HG03025 (cell line): ENCODE data around the gene SYT9.

Experiments
- ATAC-seq: cut with Tn5 transposase; IDR thresholded peaks from one replicate; pipeline ENCODE4 v1.9.1; 2021; ENCODE audit warnings: mild to moderate bottlenecking, moderate library complexity; ENCODE audit not compliant: unreplicated experiment, low FRiP score

The SYT9 gene

GRCh38 chr11:7272373-7272772 lies 20.7 kb downstream of the SYT9 start:
- no peak for ATAC-seq

DNA sequence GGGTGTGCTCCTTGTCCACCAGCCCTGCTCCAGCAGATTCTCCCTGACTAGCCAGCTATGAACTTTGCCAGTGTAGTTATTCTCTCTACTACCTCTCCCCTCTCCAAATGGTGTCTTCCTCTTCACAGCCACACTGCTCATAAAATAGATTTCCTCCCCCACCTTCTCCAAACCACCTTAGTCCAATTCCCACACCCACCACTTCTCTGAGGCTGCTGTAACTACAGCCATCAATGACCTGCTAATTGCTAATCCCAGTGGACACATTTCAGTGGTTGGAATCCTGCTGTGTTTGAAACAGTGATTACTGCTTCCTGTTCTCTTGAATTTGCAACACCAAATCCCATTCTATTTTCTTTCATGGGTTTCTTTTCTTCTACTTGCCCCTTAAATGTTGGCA lies 23.4 kb downstream of the SYT9 start:
- no peak for ATAC-seq

GRCh38 chr11:7278314-7278917 lies 26.7 kb downstream of the SYT9 start:
- no peak for ATAC-seq

- ATAC-seq, result no peak
Measured at GRCh38 chr11:7279676-7280075, 28.0 kb downstream of the SYT9 start.

DNA sequence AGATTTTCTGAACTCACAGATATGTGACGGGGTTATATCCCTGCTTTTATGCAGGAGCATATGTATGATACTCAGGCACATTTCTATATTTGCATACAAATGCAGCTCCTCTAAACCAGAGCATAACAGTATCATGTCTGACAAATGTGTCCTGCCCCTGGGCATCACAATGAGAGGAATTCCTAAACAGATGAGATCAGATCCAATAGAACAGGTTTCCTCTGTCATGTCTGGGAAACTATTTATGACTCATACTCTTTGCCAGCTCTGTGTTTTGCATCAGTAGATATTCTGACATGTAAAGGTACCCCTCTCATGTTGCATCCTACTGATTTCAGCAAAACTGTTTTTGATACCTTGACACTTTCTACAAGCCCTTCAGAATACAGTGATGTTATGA lies 29.4 kb downstream of the SYT9 start:
- no peak for ATAC-seq

GRCh38 chr11:7281809-7282208 lies 30.1 kb downstream of the SYT9 start:
- no peak for ATAC-seq

DNA sequence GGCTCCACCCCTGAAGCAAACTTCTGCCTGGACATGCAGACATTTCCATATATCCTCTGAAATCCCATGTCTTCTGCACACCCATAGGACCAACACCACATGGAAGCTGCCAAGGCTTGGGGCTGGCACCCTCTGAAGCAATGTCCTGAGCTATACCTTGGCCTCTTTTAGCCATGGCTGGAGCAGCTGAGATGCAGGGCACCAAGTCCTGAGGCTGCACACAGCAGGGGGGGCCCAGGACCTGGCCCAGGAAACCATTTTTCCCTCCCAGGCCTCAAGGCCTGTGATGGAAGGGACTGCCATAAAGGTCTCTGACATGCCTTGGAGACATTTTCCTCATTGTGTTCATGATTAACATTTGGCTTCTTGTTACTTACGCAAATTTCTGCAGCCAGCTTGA lies 34.5 kb downstream of the SYT9 start:
- ATAC-seq, result no peak

GRCh38 chr11:7291100-7291829 lies 39.6 kb downstream of the SYT9 start:
- ATAC-seq, result no peak

DNA sequence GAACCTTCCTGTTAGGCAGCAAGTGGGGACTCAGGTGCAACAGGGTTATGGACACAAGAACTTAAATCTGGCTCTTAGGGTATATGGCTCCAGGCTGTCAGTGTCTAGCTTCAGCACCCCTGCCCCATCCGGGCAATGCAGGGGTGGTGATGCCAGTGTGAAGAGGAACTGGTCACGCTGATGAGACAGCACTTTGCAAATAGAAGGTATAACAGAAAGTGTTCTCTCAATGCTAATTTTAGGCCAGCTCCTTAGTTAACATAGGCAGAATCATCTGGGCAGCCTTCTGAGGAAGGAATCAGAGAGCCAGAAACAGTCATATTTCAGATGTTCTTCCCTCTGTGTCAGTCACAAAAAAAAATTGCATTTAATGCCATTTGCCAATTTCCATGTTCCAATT lies 41.2 kb downstream of the SYT9 start:
- no peak for ATAC-seq

GRCh38 chr11:7299393-7299792 lies 47.7 kb downstream of the SYT9 start:
- no peak for ATAC-seq

DNA sequence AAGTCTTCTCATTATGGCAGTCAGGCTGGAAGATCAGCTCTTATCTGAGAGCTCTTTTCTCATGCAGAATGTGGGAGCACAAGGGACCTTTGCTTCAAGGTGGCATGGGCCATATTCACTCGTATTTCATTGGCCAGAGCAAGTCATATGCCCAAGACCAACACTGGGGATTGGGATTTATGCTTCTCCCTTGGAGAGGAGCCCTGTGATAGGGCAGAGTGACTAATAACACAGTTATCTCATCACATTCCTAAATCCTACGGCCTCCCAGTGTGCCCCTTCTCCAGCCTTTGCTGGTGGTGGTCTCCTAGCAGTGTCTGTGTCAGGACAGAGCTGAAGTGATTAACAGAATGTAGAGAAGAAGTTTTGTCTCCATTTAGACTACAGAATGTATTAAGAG lies 48.6 kb downstream of the SYT9 start:
- no peak for ATAC-seq

GRCh38 chr11:7303146-7303545 lies 51.4 kb downstream of the SYT9 start:
- no peak for ATAC-seq

DNA sequence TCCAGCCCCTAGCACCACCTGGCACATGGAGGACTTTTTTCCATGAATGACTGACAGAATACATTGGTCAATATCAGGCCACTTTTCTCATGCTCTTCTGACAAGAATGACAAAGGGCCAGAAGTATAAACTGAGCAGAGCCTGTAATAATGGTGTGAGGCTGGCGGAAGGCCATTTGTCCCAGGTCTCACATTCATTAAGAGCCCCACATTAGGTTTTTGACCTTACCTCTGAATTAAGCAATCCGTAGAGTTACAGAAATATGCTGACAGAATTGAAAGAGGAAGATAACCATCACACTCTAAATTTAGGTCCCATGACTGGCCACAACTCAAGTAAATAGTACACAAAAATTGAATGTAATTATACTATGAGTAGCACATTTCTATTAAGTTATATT lies 55.2 kb downstream of the SYT9 start:
- no peak for ATAC-seq

DNA sequence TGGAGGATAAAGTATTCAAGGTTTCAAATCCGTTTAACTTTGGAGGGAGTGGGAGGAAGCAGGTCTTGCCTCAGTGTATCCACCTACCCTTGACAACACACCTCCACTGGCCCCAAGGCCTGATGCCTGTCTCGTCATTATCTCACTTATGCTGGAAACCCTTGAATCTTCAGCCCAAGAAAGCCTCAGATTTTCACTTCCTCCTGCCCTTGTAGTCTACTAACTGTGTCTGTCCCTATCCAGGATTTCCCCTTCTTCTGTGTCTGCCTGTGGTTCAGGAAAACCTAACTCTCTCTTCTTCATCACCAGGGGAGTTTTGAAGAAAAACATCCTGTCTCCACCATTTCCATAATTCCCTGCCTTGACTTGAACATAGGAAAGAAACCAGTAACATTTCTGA lies 56.1 kb downstream of the SYT9 start:
- ATAC-seq, result peak; percentile 66

GRCh38 chr11:7311903-7312302 lies 60.2 kb downstream of the SYT9 start:
- ATAC-seq, result no peak

DNA sequence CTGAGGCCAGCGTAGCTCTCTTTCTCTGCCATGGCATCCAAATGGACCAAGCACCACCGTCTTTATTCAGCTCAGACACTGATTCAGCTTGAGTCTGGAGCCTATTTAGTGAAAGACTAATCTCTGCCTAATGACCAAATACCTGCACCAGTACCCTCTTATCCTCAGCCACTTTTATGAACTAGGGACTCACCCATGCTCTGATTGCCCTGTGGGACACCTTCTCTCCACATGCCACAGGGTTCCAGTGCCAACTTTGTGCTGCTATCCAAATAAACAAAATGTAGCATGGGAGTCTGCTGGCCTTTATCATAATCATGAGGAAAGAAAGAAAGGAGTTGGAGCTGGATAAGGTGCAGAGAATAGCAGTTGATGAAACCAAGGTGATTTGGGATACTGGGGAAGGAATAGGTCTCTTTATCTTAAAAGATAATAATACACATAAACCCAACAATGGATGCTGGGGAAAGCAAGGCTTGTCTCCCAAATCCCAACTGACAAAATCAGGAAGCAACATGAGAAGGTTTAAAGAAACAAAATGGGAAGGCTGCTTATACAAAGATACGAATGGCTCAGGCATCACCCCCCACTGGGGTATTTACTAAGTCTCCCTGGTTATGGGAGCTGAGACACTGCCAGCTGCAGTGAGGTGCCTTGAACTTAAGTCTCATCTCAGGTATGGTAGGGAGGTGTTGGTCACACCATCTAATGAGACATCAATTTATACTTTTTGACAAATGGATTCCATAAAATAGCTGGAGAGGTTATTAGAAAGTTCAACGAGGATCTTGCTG lies 63.3 kb downstream of the SYT9 start:
- no peak for ATAC-seq

DNA sequence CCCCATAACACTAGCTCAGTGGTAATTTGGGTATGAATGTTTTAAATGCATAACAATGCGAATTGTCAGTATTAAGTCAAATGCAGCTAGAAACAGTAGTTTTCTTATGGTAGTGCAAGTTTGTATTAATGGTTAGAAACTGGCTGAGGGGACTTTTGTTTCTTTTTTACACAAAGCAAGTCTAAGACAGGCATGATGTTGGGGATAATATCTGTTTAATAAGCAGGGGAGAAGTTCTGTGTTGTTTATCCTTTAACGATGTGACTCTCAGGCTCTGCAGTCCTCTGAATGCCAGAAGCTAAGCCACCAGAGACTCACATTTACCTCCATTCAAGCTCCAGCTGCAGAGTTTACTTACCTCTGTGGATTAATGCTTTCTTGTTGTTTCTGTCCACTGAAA lies 67.8 kb downstream of the SYT9 start:
- no peak for ATAC-seq

- ATAC-seq, result no peak
Measured at GRCh38 chr11:7320306-7320705, 68.6 kb downstream of the SYT9 start.

GRCh38 chr11:7321473-7322450 lies 70.1 kb downstream of the SYT9 start:
- no peak for ATAC-seq

- ATAC-seq, result no peak
Measured at GRCh38 chr11:7332451-7332850, 80.7 kb downstream of the SYT9 start.

- ATAC-seq, result no peak
Measured at GRCh38 chr11:7332962-7333361, 81.3 kb downstream of the SYT9 start.
